ENCODE data around the gene PLSCR4.
"Not testable (repeated sequence)": the region's sequence is repeated elsewhere in the genome, so short reads cannot be mapped to it uniquely, and the experiment has no call there.

- TF ChIP-seq CTCF, POLR2A (IDR thresholded peaks at IDR 0.05): not testable (repeated sequence)
Measured at GRCh38 chr3:146293401-146293800, 42.5 kb upstream of the PLSCR4 start.
